Activated B cell treated with CpG ODN at 0.5 μM for 24 hours (primary cell): Measurements from ENCODE around the gene OLIG2. TPM values are rescaled to one million over a fixed set of nuclear protein-coding genes. Genes with fewer than 3 reads are reported as not detected.

Source experiments
- total RNA-seq: library from RNA; stranded (reverse); gene quantifications from 2 replicates; pipeline ENCODE4 v1.2.3, GENCODE V29; 2022

OLIG2 gene
- total RNA-seq, 1 donor from 2014 or later = not detected

Other genes with a start within 250 kb of the OLIG2 start
- not detected in 2 replicates for gene OLIG1, start 44.2 kb downstream of the OLIG2 start, total RNA-seq
- 24.9 and 29.2 TPM in 2 replicates for gene IFNAR2, start 204.0 kb downstream of the OLIG2 start, total RNA-seq
- gene IL10RB, start 240.4 kb downstream of the OLIG2 start, total RNA-seq = 36.7 and 37.9 TPM in 2 replicates